Vagina (tissue), 2 donors: ENCODE measurements around the gene SPATA12. TPM values are rescaled to one million over a fixed set of nuclear protein-coding genes. Genes with fewer than 3 reads are reported as not detected.

ENCODE experiments used
- DNase-seq, 2 donors: peaks; one replicate each; pipeline ENCODE4 v3.0.0-alpha.2; 2017; ENCODE audit errors: extremely low spot score in 2 of 2
- H3K27ac ChIP-seq: fragments of 200-600 bp; sonication (generic); one replicate; pipeline ENCODE4 v1.5.1; 2019
- H3K27me3 ChIP-seq: fragments of 200-600 bp; sonication (generic); one replicate; pipeline ENCODE4 v1.5.1; 2019
- H3K36me3 ChIP-seq, 2 donors: fragments of 200-600 bp; sonication (generic); one replicate each; pipeline ENCODE4 v1.5.1; 2017 to 2019
- H3K4me1 ChIP-seq: fragments of 200-600 bp; sonication (generic); one replicate; pipeline ENCODE4 v1.5.1; 2019
- H3K4me3 ChIP-seq, 2 donors: fragments of 200-600 bp; sonication (generic); 1 replicate in 1 of 2; 2 replicates in 1 of 2; pipeline ENCODE4 v1.5.1; 2016 to 2019
- H3K9me3 ChIP-seq: fragments of 200-600 bp; sonication (generic); one replicate; pipeline ENCODE4 v1.5.1; 2019
- CTCF ChIP-seq, 3 experiments: fragments of 450-650 bp in 2 of 3; fragments of 200-600 bp in 1 of 3; sonication (generic) in 1 of 3; IDR thresholded peaks; one replicate each; pipeline ENCODE4 v1.5.1; 2017 to 2019; ENCODE audit warnings: antibody characterized with exemption in 3 of 3, mild to moderate bottlenecking in 2 of 3, moderate library complexity in 2 of 3
- POLR2A ChIP-seq, 2 donors: fragments of 450-650 bp; IDR thresholded peaks; one replicate each; pipeline ENCODE4 v1.6.1; 2017; ENCODE audit warnings: antibody characterized with exemption in 2 of 2, mild to moderate bottlenecking in 2 of 2, moderate library complexity in 2 of 2
- POLR2AphosphoS5 ChIP-seq, 2 donors: sonication (generic); formaldehyde crosslinking; IDR thresholded peaks; one replicate each; pipeline ENCODE4 v1.9.0; 2017; ENCODE audit warnings: antibody characterized with exemption in 2 of 2, mild to moderate bottlenecking in 2 of 2, low read depth in 1 of 2; ENCODE audit not compliant: insufficient read depth in 1 of 2
- intact Hi-C: fragments of 100-400 bp; cut with DNase I; formaldehyde crosslinking; loops from one replicate; pipeline ENCODE4 v1.15.1; 2023
- total RNA-seq: library from RNA; depleted of rRNA; stranded (reverse); fragments of >200 nt; gene quantifications from one replicate; pipeline ENCODE4 v1.2.3, GENCODE V29; 2016

SPATA12 gene
- total RNA-seq, 1 donor from 2014 or later: not detected

DNA sequence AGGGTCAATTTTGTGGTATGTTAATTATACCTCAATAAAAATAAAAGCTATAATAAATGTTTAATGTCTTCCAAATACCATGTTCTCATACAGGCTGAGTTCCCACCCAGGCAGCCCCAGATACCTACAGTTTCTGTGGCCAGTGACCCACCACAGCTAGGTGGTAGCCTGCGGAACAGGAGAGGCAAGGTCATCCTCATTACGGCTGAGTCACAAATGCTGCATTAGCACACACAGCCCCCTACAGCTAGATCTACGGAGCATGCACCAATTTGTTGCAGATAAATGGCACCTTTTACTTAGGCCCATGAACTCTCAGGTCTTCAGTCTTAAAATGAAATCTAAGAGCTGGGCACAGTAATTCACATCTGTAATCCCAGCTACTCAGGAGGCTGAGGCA lies 5.1 kb downstream of the SPATA12 start:
- no peak for DNase-seq
- no peak overlapping the region for H3K27ac ChIP-seq
- H3K4me3 ChIP-seq: no peak overlapping the region
- H3K9me3 ChIP-seq: no peaks in the 10 kb centered on the region
- intact Hi-C loops: no loop called here
- peaks cover 68% of the 10 kb centered on the region for H3K4me1 ChIP-seq
- H3K27me3 ChIP-seq: no peaks in the 10 kb centered on the region
- TF ChIP-seq POLR2A (IDR thresholded peaks at IDR 0.05): no peak
- no peak for TF ChIP-seq POLR2AphosphoS5 (IDR thresholded peaks at IDR 0.05; ENCODE audit: insufficient read depth in 1 of 2, low read depth in 1 of 2)
- TF ChIP-seq CTCF (IDR thresholded peaks at IDR 0.05): no peak
- no peaks in the 10 kb centered on the region for H3K36me3 ChIP-seq

DNA sequence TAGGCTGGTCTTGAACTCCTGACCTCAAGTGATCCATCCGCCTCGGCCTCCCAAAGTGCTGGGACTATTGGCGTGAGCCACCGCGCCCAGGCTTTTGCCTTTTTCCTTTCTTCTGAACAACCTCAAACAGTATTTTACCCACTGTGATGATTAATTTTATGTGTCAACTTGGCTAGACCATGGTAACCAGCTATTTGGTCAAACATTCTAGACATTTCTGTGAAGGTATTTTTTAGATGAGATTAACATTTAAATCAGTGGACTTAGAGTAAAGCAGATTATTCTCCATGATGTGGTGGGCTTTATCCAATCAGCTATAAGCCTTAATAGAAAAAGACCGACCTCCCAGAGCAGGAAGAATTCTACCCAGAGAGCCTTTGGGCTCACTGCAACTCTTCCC lies 6.0 kb downstream of the SPATA12 start:
- TF ChIP-seq CTCF (IDR thresholded peaks at IDR 0.05) (no peak), POLR2A (IDR thresholded peaks at IDR 0.05) (no peak), POLR2AphosphoS5 (IDR thresholded peaks at IDR 0.05; ENCODE audit: insufficient read depth in 1 of 2, low read depth in 1 of 2) (no peak)
- intact Hi-C loops: no loop called here
- H3K27ac ChIP-seq: no peak overlapping the region
- DNase-seq: no peak
- H3K9me3 ChIP-seq: no peaks in the 10 kb centered on the region
- H3K27me3 ChIP-seq: no peaks in the 10 kb centered on the region
- H3K36me3 ChIP-seq: no peaks in the 10 kb centered on the region
- no peak overlapping the region for H3K4me3 ChIP-seq
- peaks cover 59% of the 10 kb centered on the region for H3K4me1 ChIP-seq

DNA sequence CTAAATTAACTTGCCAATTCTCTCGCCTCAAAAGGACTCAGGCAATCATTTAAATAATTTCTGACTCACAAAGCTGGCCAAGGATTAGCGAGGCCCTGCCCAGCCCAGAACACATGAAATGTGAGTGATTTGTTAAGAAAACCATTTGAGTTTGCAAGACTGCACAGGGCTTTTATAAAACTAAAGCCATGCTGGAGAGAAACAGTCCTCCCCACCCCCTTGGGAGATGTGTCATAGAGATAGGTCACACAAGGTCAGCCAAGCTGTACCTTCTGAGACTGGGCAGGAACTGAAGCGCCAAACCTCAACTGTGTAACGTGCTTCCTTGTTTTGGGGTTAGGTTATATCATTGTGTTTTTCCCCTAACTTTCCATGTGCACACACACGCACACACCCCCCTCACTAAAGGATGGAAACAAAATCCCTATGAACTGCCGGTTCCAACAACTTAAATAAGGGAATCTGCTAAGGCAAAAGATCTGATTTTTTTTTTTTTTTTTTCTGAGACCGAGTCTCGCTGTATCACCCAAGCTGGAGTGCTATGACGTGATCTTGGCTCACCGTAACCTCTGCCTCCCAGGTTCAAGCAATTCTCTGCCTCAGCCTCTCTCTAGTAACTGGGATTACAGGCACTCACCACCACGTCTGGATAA lies 8.1 kb downstream of the SPATA12 start:
- Histone ChIP-seq H3K4me1 (peaks cover 40% of the 10 kb centered on the region), H3K36me3 (no peaks in the 10 kb centered on the region), H3K9me3 (no peaks in the 10 kb centered on the region), H3K4me3 (no peak overlapping the region), H3K27ac (peak overlapping the region; percentile 37), H3K27me3 (no peaks in the 10 kb centered on the region)
- TF ChIP-seq POLR2AphosphoS5 (IDR thresholded peaks at IDR 0.05; ENCODE audit: insufficient read depth in 1 of 2, low read depth in 1 of 2) (peak in 1 of 2 donors; percentile 85), CTCF (IDR thresholded peaks at IDR 0.05) (no peak), POLR2A (IDR thresholded peaks at IDR 0.05) (no peak)
- peak in 1 of 2 donors; percentile 94 for DNase-seq
- intact Hi-C loops: no loop called here

DNA sequence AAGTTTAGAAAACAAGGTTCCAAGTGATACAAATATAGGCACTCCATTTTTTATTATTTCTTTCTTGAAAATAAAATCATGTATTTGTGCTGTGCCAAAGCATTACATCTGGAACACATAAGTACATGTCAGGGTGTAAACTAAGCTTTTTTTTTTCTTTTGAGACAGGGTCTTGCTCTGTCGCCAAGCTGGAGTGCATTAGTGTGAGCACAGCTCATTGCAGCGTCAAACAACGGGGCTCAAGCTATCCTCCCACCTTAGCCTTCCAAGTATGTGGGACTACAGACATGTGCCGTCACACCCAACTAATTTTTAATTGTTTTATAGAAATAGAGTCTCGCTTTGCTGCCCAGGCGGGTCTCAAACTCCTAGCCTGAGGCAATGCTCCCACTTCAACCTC lies 9.0 kb downstream of the SPATA12 start:
- H3K36me3 ChIP-seq: no peaks in the 10 kb centered on the region
- H3K27me3 ChIP-seq: no peaks in the 10 kb centered on the region
- H3K4me1 ChIP-seq: peaks cover 34% of the 10 kb centered on the region
- peak overlapping the region; percentile 37 for H3K27ac ChIP-seq
- no peaks in the 10 kb centered on the region for H3K9me3 ChIP-seq
- no peak overlapping the region for H3K4me3 ChIP-seq
- intact Hi-C loops: no loop called here
- DNase-seq: no peak
- no peak for TF ChIP-seq CTCF (IDR thresholded peaks at IDR 0.05)
- no peak for TF ChIP-seq POLR2A (IDR thresholded peaks at IDR 0.05)
- no peak for TF ChIP-seq POLR2AphosphoS5 (IDR thresholded peaks at IDR 0.05; ENCODE audit: insufficient read depth in 1 of 2, low read depth in 1 of 2)

GRCh38 chr3:57073628-57074027 lies 13.2 kb downstream of the SPATA12 start:
- no peak overlapping the region for H3K27ac ChIP-seq
- intact Hi-C loops: no loop called here
- H3K4me3 ChIP-seq: no peak overlapping the region
- H3K4me1 ChIP-seq: peaks cover 28% of the 10 kb centered on the region
- DNase-seq: no peak
- no peaks in the 10 kb centered on the region for H3K27me3 ChIP-seq
- H3K9me3 ChIP-seq: no peaks in the 10 kb centered on the region
- H3K36me3 ChIP-seq: no peaks in the 10 kb centered on the region
- TF ChIP-seq POLR2A (IDR thresholded peaks at IDR 0.05) (no peak), POLR2AphosphoS5 (IDR thresholded peaks at IDR 0.05; ENCODE audit: insufficient read depth in 1 of 2, low read depth in 1 of 2) (no peak), CTCF (IDR thresholded peaks at IDR 0.05) (no peak)
